ENCODE measurements around the gene TGM5.

DNA sequence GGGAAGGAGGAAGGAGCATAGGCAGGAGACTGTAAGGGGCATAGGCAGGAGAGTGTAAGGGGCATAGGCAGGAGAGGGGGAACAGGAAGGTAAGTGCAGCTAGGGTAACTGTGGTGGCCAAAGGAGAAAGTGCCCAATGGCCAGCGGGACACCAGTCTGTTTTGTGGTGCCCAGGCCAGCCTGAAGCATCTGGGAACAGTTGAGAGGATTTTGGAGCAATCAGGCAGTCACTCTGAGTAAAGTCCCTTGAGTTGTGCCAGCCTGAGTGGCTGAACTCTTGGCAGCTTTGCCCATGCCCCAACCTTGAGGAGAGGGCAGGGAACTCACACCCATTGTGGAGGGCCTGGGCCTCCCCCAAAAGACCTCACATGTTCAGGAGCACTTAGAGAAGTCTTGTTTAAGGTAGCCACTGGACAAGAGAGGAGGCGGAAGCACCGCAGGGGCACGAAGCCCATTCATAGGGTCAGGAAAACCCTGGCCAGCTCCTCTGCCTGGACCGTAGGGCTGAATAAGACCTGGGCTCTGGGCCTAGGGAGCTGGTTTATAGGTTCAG is 3.5 kb upstream of the TGM5 start:
- TF ChIP-seq, protein P1, sequence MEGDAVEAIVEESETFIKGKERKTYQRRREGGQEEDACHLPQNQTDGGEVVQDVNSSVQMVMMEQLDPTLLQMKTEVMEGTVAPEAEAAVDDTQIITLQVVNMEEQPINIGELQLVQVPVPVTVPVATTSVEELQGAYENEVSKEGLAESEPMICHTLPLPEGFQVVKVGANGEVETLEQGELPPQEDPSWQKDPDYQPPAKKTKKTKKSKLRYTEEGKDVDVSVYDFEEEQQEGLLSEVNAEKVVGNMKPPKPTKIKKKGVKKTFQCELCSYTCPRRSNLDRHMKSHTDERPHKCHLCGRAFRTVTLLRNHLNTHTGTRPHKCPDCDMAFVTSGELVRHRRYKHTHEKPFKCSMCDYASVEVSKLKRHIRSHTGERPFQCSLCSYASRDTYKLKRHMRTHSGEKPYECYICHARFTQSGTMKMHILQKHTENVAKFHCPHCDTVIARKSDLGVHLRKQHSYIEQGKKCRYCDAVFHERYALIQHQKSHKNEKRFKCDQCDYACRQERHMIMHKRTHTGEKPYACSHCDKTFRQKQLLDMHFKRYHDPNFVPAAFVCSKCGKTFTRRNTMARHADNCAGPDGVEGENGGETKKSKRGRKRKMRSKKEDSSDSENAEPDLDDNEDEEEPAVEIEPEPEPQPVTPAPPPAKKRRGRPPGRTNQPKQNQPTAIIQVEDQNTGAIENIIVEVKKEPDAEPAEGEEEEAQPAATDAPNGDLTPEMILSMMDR (IDR thresholded peaks at IDR 0.05 in 2 of 3, conservative IDR thresholded peaks at IDR 0.05 in 1 of 3; ENCODE audit: borderline replicate concordance in 1 of 3, insufficient read depth in 1 of 3, low read depth in 2 of 3, low read length in 2 of 3), result no peak
- TF ChIP-seq EZH2phosphoT487 (IDR thresholded peaks at IDR 0.05; ENCODE audit: borderline replicate concordance), result no peak
- TF ChIP-seq POLR2AphosphoS5 (IDR thresholded peaks at IDR 0.05; ENCODE audit: low read depth, low read length), result no peak
- TF ChIP-seq SP1 (IDR thresholded peaks at IDR 0.05; ENCODE audit: low read depth), result no peak
